ENCODE results near the gene NRK.
"Not testable (repeated sequence)": the region's sequence is repeated elsewhere in the genome, so short reads cannot be mapped to it uniquely, and the experiment has no call there.

Gene NRK, protein sequence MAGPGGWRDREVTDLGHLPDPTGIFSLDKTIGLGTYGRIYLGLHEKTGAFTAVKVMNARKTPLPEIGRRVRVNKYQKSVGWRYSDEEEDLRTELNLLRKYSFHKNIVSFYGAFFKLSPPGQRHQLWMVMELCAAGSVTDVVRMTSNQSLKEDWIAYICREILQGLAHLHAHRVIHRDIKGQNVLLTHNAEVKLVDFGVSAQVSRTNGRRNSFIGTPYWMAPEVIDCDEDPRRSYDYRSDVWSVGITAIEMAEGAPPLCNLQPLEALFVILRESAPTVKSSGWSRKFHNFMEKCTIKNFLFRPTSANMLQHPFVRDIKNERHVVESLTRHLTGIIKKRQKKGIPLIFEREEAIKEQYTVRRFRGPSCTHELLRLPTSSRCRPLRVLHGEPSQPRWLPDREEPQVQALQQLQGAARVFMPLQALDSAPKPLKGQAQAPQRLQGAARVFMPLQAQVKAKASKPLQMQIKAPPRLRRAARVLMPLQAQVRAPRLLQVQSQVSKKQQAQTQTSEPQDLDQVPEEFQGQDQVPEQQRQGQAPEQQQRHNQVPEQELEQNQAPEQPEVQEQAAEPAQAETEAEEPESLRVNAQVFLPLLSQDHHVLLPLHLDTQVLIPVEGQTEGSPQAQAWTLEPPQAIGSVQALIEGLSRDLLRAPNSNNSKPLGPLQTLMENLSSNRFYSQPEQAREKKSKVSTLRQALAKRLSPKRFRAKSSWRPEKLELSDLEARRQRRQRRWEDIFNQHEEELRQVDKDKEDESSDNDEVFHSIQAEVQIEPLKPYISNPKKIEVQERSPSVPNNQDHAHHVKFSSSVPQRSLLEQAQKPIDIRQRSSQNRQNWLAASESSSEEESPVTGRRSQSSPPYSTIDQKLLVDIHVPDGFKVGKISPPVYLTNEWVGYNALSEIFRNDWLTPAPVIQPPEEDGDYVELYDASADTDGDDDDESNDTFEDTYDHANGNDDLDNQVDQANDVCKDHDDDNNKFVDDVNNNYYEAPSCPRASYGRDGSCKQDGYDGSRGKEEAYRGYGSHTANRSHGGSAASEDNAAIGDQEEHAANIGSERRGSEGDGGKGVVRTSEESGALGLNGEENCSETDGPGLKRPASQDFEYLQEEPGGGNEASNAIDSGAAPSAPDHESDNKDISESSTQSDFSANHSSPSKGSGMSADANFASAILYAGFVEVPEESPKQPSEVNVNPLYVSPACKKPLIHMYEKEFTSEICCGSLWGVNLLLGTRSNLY (N-terminal part only)

DNA sequence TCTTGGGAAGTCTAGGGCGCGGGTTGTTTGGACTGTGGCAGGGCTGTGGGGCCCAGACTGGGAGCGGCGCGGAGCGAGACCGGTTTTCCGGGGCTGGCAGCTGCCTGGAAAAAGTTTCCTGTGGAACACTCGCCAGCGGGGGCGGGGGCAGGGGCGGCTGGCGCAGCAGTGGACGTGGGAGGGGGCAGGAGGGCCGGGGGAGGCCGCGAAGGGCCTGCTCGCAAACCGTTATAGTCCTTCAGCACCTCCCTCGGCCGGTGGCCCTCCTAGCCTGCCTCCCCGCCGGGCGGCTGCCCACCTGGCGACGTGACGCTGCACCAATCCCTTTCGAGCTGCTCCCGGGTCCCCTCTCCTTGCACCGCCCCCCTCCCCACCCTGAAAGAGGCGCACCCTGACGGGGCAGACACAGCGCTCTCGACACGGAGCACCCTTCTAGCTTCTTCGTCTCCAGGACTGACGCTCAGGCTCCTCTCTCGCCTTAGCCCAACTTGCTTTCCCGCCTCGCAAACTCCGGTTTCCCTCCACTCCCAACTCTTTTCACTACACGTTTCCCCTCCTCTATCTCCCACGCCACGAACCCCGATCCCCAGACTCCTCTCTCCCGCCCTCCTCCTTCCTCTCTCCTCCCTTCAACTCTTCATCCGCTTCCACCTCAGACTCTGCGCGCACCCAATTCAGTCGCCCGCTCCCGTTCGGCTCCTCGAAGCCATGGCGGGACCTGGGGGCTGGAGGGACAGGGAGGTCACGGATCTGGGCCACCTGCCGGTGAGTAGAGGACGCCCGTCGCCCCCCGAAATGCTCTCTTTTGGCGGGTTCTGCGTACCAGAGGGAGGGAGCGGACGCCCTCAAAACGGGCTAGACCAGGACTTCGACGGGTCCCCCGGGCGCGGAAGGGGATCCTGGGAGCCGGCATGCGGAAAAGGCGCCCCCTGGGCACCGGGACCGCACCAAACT, at the start of gene NRK:
NRK (plus strand) TSS at position 402 of the 954 bp plus-strand sequence; CDS start at position 709, 307 bp downstream.
- DNase-seq = no peak

DNA sequence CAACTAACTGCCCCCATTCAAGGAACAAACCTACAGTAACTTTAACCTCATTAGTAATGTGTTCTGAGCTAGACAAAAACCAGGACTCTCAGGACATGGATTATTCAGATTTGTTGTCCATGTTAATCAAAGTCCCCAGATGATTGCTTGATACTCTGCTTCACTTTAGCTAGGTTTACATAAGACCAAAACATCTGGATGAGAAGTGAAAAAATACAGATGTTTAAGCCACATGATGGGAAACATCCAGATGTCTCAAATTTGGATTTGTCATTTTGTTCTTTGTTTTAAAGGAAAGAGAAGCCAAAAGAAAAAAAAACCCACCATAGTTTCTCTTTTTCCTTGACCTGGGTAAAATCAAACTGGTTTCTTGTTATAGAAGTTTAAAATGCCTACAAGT, 48.5 kb upstream of the NRK start:
- DNase-seq = no peak

DNA sequence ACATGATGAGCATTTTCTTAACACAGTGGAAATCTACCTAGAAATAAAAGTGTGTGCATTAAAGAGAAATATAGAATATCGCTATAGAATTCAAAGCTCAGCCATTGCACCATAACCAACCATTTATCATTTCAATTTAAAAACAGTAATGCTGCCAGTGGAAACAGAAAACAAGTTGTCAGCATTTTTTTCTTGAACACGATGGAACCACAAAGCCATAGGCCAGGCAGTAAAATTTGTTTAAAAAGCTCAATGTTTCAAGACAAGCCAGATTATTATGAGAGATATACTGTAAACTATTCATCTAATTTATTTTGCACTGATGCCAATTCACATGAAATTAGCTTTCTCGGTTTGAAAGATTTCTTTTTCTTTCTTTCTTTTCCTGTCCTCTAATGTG, 46.7 kb upstream of the NRK start:
- DNase-seq = no peak

DNA sequence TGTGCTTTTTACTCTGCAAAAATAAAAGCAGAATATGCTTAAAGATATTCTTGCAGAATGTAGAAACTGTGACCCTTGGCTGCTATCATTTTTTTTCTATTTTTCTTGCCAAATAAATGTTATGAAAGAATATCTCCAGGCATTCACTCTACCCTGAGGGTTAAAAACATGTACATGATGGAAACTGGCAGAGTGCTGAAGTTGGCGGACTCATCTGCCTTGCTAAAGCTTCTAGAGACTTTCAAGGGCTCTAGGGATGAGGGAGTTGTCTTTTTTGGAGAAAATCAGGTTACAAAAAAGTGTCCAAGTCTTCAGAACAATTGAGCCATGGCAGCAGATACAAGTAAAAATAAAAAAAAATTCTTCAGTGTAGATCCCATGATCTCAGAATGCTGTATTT, 40.5 kb upstream of the NRK start:
- DNase-seq = no peak

DNA sequence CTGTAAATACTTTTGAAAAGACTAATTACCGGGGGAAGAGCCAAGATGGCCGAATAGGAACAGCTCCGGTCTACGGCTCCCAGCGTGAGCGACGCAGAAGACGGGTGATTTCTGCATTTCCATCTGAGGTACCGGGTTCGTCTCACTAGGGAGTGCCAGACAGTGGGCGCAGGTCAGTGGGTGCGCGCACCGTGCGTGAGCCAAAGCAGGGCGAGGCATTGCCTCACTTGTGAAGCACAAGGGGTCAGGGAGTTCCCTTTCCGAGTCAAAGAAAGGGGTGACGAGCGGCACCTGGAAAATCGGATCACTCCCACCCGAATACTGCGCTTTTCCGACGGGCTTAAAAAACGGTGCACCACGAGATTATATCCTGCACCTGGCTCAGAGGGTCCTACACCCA, 25.5 kb upstream of the NRK start:
- DNase-seq = not testable (repeated sequence)

DNA sequence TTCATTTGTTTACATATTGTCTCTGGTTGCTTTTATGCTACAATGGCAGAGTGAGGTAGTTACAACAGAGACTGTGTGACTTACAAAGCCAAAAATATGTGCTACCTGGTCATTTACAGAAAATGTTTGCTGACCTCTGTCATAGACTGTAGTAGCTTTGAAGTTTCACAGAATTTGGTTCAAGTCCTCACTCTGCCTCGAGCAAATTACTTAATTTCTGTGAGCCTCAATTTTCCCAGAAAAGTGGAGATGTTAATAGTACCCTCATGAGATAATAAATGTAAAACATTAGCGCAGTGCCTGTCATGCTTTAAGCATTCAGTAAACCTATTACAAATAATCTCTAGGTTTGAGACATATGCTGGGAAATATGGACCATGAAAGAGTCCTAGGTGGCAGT, 18.4 kb upstream of the NRK start:
- DNase-seq = no peak

DNA sequence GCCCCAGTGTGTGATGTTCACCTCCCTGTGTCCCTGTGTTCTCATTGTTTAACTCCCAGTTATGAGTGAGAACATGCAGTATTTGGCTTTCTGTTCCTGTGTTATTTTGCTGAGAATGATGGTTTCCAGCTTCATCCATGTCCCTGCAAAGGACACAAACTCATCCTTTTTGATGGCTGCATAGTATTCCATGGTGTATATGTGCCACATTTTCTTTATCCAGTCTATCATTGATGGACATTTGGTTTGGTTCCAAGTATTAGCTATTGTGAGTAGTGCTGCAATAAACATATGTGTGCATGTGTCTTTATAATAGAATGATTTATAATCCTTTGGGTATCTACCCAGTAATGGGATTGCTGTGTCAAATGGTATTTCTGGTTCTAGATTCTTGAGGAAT, 16.7 kb upstream of the NRK start:
- DNase-seq = not testable (repeated sequence)

DNA sequence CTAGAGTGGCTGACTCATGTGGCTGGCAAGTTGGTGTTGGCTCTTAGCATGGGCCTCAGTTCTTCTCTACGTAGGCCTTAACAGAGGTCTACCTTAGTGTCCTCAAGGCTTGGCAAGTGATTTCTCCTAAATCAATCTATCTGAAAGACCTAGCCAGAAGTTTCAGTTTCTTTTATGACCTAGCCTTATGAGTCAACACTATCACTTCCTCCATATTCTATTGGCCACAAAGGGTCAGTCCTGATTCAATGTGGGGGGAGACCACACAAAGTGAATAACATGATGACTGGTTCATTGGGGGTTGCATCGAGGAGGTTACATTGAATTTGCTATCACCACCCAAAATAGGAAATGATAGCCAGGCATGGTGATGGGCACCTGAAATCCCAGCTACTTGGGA, 5.8 kb upstream of the NRK start:
- no peak for DNase-seq

DNA sequence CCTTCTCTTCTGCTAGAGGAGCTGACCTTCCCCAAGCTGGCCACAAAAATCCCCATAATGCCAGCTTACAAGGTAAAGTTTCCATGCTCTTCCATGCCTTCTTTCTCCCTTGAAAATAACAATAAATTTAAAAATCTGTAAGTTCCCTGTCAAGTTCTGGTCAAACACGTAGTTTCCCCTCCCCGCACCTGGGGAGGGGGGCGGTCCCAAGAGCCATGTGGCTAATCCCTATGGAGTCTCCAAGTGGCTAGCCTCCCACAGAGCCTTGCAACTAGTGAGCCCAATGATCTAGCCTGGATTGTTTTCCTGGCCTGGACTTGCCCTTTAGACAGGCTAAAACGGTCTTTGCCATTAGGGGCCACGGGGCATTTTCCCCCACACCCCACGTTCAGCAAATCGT, 2.1 kb upstream of the NRK start:
- no peak for DNase-seq

DNA sequence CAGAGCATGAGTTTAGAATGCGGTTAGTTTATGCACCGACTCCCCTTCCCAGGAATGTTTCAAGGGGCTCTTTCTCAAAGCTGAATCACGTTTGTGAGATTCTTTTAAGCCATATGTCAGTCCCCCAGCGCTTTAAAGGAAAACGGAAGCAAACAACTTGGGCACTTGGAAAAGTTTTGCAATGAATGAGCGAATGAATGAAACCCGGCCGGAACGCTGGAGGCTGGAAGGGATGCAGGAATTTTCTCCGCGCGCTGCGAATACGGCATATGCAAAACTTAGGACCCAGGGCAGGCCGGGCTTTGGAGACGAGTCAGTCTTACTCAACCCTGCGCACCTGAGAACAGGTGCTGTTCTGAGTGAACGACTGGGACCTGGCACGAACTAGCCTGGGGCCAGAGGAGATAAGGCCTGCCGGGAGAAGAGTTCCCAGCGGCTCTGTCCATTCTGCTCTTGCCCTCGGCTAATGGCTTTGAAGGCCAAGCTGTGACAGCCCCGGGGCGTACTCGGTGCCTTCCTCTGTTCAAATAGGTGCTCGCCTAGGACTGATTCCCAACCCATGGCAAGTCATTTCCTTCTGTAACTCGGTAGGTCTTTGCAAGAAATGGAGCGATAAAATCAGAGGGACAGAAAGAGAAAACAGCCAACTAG, 743 bp upstream of the NRK start:
- no peak for DNase-seq

DNA sequence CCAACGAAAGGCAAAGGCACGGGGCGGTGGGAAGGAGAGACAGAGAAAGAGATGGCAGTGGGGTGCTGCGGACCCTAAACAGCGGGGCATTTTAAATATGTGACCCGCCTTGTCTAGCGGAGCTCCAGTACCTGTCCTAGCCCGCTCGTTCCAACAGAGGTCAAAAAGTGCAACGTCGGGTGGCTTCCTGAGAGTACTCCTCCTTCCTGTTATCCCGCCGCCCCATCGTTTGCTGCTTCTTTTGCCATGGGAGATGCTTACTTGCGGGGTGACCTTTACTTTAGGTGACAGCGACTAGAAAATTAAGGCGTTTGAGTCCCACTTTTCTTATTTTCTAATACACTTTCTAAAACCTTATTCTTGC, 735 bp downstream of the NRK start:
- DNase-seq = no peak

DNA sequence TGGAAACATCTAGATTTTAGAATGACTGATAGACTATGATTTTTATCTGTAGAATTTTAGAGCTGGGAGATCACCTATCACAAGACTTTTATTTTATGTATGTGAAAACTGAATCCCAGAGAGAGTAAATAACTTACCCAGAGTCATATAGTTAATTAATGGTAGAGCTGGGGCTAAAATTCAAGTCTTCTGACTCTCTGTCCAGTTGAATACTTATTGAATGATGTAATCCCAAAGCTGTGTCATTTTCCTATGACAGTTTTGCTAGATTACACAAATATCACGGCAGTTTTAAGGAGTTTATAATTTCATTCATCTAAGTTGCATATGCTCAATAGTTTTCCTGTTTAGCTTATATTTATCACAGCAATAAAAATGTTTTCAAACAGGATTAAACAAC, 6.7 kb downstream of the NRK start:
- no peak for DNase-seq

DNA sequence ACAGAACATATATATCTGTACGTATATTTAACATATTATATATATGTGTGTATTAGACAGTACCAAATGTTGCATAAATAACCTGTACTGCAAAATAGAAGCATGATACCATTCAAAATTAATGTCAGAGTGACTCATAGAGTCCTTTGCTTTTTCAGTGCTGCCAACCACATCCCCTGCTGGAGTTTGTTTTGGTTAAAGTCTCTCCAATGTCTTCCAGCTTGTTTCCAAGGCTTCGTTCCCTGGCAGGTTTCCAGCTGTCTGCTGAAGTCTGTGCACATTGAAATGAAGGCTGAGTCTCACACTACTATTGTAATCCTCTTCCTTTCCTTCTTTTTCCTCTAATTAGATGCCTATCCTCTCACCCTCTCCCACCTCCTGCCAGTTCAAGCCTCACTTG, 14.9 kb downstream of the NRK start:
- no peak for DNase-seq

DNA sequence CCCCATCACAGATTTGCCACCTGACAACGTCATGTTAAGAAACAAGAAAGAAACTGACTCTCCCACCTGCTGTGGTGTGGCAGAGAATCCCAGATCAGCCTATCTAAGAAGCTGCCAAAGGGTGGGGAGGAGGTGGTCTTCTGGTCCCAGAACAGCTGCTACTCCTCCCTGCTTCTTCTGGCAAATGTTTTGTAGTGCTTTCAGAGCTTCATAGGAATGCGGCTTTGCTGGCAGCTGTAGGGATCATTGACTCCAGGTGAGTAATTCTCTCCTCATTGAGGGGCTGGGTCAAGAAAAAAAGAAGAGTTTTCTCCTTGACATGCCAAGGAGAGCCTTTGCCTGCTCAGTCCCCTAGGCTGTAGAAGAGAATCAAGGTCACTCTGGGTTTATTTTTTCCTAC, 23.3 kb downstream of the NRK start:
- DNase-seq = no peak

DNA sequence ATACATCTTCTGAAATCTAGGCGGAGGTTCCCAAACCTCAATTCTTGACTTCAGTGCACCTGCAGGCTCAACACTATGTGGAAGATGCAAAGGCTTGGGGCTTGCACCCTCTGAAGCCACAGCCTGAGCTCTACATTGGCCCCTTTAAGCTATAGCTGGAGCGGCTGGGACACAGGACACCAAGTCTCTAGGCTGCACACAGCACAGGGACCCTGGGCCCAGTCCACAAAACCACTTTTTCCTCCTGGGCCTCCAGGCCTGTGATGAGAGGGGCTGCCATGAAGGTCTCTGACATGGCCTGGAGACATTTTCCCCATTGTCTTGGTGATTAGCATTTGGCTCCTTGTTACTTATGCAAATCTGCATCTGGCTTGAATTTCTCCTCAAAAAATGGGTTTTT, 27.8 kb downstream of the NRK start:
- DNase-seq = not testable (repeated sequence)

DNA sequence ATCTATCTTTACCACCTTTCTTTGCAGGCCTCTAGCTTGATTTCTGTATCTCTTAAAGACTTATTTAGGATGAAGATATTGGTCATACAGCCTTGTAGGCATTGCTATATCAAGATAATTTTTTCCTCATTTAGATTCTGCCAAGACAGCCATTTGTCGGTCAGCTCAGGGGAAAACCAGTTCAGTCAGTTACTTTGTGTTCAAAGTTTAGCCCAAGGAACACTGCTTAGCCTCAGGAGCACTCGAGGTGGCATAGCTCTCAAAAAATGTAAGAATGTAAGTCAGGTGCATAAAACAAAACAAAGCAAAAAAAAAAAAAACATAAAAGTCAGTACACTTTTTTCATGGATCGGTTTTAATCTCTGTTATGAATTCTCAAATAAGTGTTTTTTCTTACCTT, 43.4 kb downstream of the NRK start:
- no peak for DNase-seq

DNA sequence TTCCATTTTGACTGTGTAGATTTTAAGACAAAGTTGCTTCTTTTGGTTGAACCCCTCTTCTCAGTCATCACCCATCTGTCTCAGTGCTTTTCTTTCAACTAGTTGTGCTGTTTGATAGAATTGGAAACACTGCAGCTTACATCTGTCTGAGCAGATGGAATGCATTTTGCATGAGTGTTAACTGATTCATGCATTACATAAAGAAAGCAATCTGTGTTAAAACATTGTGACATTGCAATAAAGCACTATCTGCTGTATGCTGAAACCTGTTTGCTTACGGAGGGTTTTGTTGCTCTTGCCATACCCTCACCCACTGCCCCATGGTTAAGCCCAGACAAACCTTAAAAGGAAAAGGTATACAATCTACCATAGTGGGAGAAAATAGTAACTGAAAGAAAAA, 47.4 kb downstream of the NRK start:
- DNase-seq = no peak

DNA sequence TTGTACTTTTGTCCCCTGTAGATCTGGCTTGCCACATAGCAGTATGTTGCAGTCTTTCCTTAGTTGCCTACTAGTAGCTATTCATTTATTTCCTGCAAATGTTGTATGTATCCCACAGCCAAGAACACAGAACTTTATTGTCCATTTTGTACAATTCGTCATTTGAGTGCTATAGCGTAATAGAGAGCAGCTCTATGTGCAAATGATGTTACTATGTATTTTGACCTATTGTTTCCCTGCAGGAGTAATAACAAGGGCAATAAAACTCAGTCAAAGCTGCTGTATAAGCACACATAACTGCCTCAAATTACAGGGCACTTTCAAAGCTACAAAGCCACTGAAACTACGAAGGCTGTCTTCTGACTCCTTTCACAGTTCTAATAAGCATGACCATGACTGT, 48.1 kb downstream of the NRK start:
- DNase-seq = no peak

DNA sequence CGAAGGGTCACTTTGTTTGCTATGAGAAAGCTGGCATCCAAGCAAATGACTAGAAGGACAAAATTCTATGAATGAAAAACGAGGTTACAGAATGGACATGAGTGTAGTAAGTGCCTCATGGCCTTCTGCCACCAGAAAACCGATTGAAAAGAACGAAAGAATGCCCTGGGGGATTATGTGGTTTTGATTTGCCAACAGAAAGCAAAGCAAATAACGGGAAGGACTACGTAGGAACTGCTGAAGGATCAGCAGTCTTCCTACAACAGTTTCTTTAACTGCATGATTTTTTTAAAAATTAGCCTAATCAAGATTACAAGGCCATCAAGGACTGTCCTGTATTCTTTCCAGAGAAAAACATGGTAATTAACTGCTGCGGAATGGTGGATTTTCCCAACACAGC, 50.6 kb downstream of the NRK start:
- DNase-seq = no peak

DNA sequence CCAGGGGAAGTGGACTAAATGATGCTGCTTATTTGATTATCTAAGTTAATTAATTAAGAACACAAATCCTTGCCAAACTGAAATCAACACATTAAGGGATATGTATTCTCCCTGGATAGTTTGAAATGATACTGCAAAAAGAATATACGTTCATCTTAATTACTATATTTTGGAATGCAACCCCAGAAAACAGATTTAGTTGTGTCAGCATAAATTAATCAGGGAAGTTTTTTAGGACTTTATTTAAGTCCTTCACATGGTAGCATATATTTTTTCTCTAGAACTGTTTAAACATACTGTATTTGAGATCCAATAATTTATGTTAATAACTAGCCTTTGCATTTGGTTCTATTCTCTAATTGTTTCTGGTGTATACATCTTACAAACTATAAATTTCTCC, 52.5 kb downstream of the NRK start:
- DNase-seq = no peak

DNA sequence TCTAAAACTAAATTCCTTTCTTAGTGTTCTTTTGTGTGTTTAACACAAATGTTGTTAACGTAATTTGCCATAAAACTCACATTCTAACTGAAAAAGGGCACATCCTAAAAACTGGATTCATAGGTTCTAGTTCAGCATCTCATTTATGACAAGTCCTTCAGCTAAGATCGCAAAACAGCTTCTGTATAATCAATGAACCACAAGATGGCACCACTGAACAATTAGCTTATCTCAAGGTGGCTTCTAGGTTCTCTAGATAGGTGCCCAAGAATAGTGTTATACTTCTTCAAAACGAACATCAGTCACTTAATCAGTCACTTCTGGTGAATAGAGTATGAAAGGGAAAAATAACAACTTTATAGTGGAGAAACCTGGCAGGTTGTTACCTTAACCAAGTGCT, 54.3 kb downstream of the NRK start:
- no peak for DNase-seq

DNA sequence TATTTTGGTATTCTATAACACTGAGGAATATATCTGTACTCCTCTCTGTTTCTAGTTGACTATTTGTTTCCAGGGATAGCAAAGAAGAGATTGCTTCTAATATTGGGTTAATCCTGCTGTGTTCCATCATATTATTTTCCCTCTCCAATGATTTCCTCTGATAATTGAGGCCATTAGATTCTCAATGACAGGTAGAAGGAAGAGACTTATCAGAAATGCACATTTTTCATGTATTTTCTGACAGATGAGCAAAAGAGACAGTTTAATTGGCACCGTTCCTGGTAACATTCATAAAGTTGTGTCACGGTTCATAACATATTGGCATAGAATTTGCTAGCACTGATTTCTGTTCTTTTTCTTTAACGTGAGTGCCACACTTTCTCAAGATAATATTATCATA, 58.2 kb downstream of the NRK start:
- no peak for DNase-seq
